WI38 (cell line): ENCODE results near the gene SH3BP2.

Experiments
- H3K4me3 ChIP-seq: 2 replicates; pipeline ENCODE4 v1.5.1; 2011; ENCODE audit warnings: low read depth, mild to moderate bottlenecking, control low read depth, low read length
- CTCF ChIP-seq: IDR thresholded peaks from 2 replicates; pipeline ENCODE4 v1.5.1; 2012; ENCODE audit warnings: low read depth, mild to moderate bottlenecking, control low read depth, low read length

The SH3BP2 gene

GRCh38 chr4:2875556-2875955 lies 82.7 kb downstream of the SH3BP2 start:
- TF ChIP-seq CTCF: no peak
- H3K4me3 ChIP-seq: no peak overlapping the region

GRCh38 chr4:2878346-2878745 lies 85.5 kb downstream of the SH3BP2 start:
- no peak overlapping the region for H3K4me3 ChIP-seq
- no peak for TF ChIP-seq CTCF

GRCh38 chr4:2879026-2879425 lies 86.1 kb downstream of the SH3BP2 start:
- no peak overlapping the region for H3K4me3 ChIP-seq
- no peak for TF ChIP-seq CTCF

GRCh38 chr4:2881431-2881830 lies 88.5 kb downstream of the SH3BP2 start:
- no peak for TF ChIP-seq CTCF
- H3K4me3 ChIP-seq: peak overlapping the region; percentile 40

- no peak for TF ChIP-seq CTCF
- peak overlapping the region; percentile 40 for H3K4me3 ChIP-seq
Observed at GRCh38 chr4:2882341-2882740, 89.5 kb downstream of the SH3BP2 start.

- H3K4me3 ChIP-seq: no peak overlapping the region
- TF ChIP-seq CTCF: no peak
Observed at GRCh38 chr4:2886161-2886560, 93.3 kb downstream of the SH3BP2 start.

- no peak overlapping the region for H3K4me3 ChIP-seq
- no peak for TF ChIP-seq CTCF
Observed at GRCh38 chr4:2886622-2887021, 93.7 kb downstream of the SH3BP2 start.
